ENCODE data around the gene PEX16. TPM values are rescaled to one million over a fixed set of nuclear protein-coding genes. Genes with fewer than 3 reads are reported as not detected.

The PEX16 gene
- total RNA-seq, 1 donor from 2014 or later, result 24.5 TPM

- Mint-ChIP-seq H3K9me3 (ENCODE audit: unreplicated experiment) (no peaks in the 10 kb centered on the region), H3K4me1 (ENCODE audit: unreplicated experiment) (peaks cover 3% of the 10 kb centered on the region), H3K27me3 (ENCODE audit: unreplicated experiment) (no peaks in the 10 kb centered on the region), H3K36me3 (ENCODE audit: unreplicated experiment) (peaks cover 14% of the 10 kb centered on the region), H3K4me3 (ENCODE audit: unreplicated experiment) (no peak overlapping the region), H3K27ac (ENCODE audit: unreplicated experiment) (peak overlapping the region; percentile 44)
- peak; percentile 68 for TF ChIP-seq CTCF (IDR thresholded peaks at IDR 0.05)
- no peak for DNase-seq (ENCODE audit: extremely low spot score, unreplicated experiment)
Measured at GRCh38 chr11:45872651-45873356, 44.9 kb downstream of the PEX16 start.

GRCh38 chr11:45871638-45872037, 46.0 kb downstream of the PEX16 start:
- no peak for DNase-seq (ENCODE audit: extremely low spot score, unreplicated experiment)
- Mint-ChIP-seq H3K27ac (ENCODE audit: unreplicated experiment) (no peak overlapping the region), H3K4me1 (ENCODE audit: unreplicated experiment) (peaks cover 3% of the 10 kb centered on the region), H3K4me3 (ENCODE audit: unreplicated experiment) (no peak overlapping the region), H3K36me3 (ENCODE audit: unreplicated experiment) (peaks cover 14% of the 10 kb centered on the region), H3K27me3 (ENCODE audit: unreplicated experiment) (no peaks in the 10 kb centered on the region), H3K9me3 (ENCODE audit: unreplicated experiment) (no peaks in the 10 kb centered on the region)
- TF ChIP-seq CTCF (IDR thresholded peaks at IDR 0.05), result no peak

GRCh38 chr11:45870706-45871105, 47.0 kb downstream of the PEX16 start:
- no peak for TF ChIP-seq CTCF (IDR thresholded peaks at IDR 0.05)
- H3K4me3 Mint-ChIP-seq (ENCODE audit: unreplicated experiment), result no peak overlapping the region
- H3K9me3 Mint-ChIP-seq (ENCODE audit: unreplicated experiment), result no peaks in the 10 kb centered on the region
- H3K4me1 Mint-ChIP-seq (ENCODE audit: unreplicated experiment), result peaks cover 3% of the 10 kb centered on the region
- no peaks in the 10 kb centered on the region for H3K27me3 Mint-ChIP-seq (ENCODE audit: unreplicated experiment)
- no peak overlapping the region for H3K27ac Mint-ChIP-seq (ENCODE audit: unreplicated experiment)
- peaks cover 21% of the 10 kb centered on the region for H3K36me3 Mint-ChIP-seq (ENCODE audit: unreplicated experiment)
- no peak for DNase-seq (ENCODE audit: extremely low spot score, unreplicated experiment)

- Mint-ChIP-seq H3K36me3 (ENCODE audit: unreplicated experiment) (peaks cover 24% of the 10 kb centered on the region), H3K4me3 (ENCODE audit: unreplicated experiment) (no peak overlapping the region), H3K27me3 (ENCODE audit: unreplicated experiment) (no peaks in the 10 kb centered on the region)
Measured at GRCh38 chr11:45869551-45869950, 48.1 kb downstream of the PEX16 start.

More at GRCh38 chr11:45869551-45869950, 48.1 kb downstream of the PEX16 start:
- Mint-ChIP-seq H3K27ac (ENCODE audit: unreplicated experiment) (no peak overlapping the region), H3K4me1 (ENCODE audit: unreplicated experiment) (peaks cover 3% of the 10 kb centered on the region), H3K9me3 (ENCODE audit: unreplicated experiment) (no peaks in the 10 kb centered on the region)
- DNase-seq (ENCODE audit: extremely low spot score, unreplicated experiment), result no peak
- no peak for TF ChIP-seq CTCF (IDR thresholded peaks at IDR 0.05)
